Hematopoietic multipotent progenitor cell treated with erythropoietin and hydrocortisone succinate and interleukin-3 and kit ligand, for 15 days (in vitro differentiated cells): ENCODE measurements around the gene CTSO.
"Not testable (repeated sequence)": the region's sequence is repeated elsewhere in the genome, so short reads cannot be mapped to it uniquely, and the experiment has no call there.

Experiments used
- DNase-seq: peaks from one replicate; pipeline ENCODE4 v3.0.0-alpha.2; 2015; ENCODE audit warnings: low spot score

The CTSO gene

DNA sequence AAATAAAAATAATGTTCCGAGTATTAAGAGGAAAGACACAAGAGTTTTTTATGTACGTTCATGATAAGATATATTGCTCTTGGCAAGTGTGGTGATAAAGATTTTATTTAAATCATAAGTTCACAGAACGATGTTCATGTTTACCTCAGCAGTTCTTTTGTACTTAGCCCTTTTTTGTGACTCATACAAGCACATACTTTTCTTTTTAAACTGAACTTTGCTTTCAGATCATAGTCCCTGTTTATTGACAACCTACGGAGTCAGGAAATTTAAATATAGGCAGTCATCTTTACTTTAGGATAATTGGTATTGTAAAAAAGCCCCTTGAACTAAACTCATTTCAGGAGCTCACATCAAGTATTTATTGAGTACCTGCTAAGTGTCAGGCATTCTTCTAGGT, 1.3 kb upstream of the CTSO start:
- DNase-seq = no peak

GRCh38 chr4:155954118-155954685, 536 bp upstream of the CTSO start:
- DNase-seq = no peak

- DNase-seq = no peak
These were observed 1.2 kb downstream of the CTSO start for GRCh38 chr4:155952501-155952901.

DNA sequence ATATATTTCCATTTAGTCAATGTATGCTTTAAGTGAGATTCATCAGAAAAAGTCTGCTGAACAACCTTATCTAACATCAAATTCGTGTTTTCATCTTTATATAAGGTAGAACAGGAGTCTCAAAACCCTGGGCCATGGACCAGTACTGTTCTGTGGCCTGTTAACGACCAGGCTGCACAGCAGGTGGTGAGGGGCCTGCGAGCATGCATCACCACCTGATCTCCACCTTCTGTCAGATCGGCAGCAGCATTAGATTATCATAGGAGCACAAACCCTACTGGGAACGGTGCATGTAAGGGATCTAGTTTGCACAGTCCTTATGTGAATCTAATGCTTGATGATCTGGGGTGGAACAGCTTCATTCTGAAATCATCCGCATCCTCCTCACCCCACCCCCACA, 3.2 kb downstream of the CTSO start:
- no peak for DNase-seq

DNA sequence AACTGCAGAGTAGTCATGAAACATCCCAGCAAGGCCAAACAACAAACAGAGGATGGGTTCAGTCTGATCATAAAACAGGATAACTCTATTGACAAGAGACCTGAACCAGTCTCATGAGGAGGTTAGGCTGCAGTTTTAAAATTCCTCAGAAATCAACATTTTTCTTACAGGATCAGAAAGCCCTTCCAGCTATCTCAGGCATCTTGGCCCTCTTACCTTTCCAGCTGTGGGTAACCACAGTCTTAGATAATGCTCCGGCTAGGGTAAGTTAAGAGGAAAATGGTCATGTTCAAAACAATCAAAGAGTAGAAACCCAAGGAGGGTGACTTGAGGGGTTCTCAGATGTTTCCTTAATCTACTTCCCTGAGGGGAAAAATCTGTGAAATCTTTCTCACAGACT, 5.1 kb downstream of the CTSO start:
- no peak for DNase-seq

DNA sequence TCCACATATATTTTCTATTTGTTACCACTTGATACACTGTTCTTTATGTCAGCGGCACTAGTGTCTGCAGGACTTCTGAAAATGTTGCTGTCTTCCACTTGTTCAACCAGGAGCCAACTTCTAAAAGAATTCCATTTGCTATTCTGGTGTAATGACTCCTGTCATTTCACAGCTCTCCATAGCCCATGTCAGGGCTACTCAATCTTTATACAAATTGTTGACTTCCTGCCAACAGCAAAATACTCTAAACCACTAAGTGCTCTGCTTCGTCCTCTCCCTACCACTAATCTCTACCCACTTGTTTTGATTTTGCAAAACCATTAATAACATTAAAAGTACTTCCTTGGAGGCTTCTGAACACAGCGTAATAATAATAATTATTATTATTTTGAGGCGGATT, 7.2 kb downstream of the CTSO start:
- no peak for DNase-seq

DNA sequence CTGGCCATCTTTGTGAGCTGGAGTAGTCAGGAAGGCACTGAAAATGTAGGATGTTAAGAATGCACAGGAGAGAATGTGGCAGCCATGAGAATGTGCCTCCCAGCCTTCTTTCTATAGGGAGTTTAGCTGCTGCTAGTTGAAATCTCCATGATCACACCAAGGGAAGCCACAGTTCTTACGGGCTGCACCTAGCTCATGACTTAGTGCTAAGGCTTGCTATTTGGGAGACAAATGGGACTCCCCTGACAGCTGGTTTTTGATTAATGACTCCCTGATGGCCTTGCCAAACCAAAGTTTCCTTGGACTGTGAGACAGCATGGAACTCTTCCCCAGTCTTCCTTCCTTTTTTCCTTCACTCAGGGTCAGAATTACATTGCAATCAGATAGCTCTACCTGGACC, 9.2 kb downstream of the CTSO start:
- DNase-seq = no peak

DNA sequence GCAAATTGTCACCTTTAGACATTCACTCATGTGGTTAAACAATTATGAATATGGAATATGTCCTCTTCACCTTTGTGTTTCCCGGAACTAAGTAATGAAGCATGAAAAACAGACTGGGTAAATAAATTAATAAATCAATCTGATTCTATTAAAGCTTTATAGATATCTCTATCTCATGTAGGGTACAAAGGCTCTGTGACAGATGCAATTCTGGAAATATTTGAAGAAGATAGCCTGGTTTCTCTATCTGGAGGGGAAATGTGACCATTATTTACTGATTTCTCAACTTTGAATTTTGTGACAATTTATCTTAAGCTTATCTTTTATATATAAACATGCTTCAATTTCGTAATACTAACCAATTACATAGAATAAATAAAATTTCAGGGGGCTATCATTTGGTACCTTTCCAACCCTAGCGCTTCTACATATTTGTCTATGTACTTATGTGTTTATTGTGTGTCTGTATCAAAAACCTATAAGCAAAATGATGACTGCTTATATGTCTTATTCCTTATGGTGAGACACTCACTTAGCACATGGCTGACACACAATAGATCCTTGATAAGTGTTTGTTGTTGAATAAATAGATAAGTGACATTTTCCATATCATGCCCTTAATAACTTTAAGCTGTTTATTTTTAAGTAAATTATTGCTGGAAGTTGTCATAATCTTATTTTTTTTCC, 9.9 kb downstream of the CTSO start:
- DNase-seq = no peak

DNA sequence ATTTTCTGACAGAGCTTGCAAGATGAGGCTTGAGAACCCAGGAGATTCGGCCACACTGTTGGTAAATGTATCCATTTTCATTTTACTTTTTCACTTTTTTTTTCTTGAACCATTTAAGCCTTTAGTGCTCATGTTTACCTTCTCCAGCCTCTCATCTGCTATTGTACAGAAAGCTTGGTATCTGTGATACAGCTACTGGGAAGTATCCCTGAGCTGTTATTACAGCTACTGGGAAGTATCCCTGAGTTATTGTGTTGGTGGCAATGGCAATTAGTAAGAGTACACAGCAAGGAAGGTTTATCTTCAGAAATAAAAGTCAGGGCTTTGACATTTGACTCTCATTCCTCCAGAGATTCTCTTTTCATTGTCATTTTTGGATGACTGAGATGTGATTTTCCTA, 11.8 kb downstream of the CTSO start:
- DNase-seq = no peak

- no peak for DNase-seq
These were observed 12.4 kb downstream of the CTSO start for GRCh38 chr4:155941085-155941790.

- no peak for DNase-seq
These were observed 18.2 kb downstream of the CTSO start for GRCh38 chr4:155935389-155935986.

- DNase-seq = not testable (repeated sequence)
These were observed 19.0 kb downstream of the CTSO start for GRCh38 chr4:155934634-155935033.

- no peak for DNase-seq
These were observed 22.0 kb downstream of the CTSO start for GRCh38 chr4:155931634-155932033.

- no peak for DNase-seq
These were observed 23.3 kb downstream of the CTSO start for GRCh38 chr4:155930330-155930729.

GRCh38 chr4:155929833-155930232, 23.8 kb downstream of the CTSO start:
- DNase-seq = no peak

DNA sequence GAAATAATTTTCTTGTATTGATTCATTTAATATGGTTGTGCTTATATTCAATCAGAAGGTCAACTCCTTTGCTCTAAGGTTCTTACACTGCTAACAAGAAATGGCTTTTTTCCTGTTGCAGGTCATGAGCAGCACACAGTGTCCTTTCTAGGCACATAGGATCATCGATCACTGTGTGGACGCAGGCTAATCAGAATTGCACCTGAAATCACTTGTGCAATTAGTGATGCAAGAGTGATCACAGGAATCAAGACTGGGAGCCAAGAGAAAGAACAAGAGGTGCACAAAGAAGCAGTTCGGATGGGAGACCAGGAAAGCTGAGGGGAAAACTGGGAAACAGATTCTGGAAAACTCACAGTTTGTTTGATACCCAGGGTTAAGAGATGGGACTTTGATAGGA, 29.0 kb downstream of the CTSO start:
- no peak for DNase-seq

- no peak for DNase-seq
These were observed 32.1 kb downstream of the CTSO start for GRCh38 chr4:155921597-155921996.

DNA sequence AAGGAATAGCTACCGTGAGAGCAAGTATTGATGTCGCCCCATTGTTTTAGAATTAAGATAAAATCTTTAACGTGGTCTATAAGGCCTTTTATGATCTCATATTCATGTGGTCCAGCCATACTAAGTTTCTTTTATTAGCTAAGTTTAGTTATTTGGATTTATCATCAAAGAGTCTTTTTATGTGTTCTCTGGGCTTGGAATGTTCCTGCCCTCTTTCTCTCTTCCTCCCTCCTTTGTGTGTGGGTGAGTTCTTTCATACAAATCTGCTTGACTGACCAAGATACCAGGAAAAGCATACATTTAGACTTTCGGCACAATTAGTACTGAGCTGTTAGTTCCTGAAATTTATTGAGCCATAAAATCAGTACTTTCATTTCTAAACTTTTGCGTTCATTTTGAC, 38.9 kb downstream of the CTSO start:
- DNase-seq = no peak

- no peak for DNase-seq
These were observed 41.8 kb downstream of the CTSO start for GRCh38 chr4:155911905-155912304.

GRCh38 chr4:155909615-155910226, 43.9 kb downstream of the CTSO start:
- DNase-seq = no peak

DNA sequence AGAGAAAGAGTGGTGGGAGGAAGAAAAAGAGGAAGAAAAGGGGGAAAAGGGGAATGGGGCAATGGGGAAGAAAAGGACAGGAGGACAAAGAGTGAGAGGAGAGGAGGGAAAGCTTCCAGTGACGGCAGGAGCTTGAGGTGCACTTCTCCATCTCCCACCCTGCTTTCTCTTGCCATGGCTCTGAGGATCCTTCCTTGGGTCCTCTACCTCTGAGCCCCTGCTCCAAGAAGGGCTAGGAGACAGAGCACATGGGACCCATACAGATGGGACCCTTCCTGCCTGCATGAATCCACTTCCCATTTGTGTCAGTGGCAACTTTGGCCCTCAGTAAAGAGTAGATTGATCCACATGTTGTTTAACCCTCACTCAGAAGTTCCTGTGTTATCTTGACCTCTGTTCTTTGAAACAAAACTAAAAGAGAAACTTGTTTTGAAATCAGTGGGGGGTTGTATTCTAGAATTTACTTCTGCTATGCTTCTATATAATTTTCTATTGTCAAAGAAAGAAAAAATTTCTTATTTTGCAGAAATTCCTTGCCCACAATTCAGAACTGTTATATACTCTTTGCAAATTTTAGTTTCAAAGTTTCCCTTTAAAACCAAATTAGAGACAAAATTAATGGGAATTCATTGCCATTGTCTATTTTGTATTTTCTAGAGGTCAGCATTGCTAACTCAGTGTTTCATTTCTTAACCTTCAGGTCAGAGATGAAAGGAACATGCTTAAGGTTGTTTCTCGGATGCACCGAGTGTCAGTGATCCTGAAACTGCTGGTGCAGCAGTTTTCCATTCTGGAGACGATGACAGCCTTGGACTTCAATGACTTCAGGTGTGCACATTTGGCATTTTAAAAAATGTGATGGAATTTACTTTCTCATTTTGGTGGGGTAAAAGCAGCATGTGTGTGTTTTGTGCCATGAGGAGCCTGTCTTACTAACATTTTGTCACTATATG, 45.2 kb downstream of the CTSO start:
- DNase-seq = no peak

- no peak for DNase-seq
These were observed 46.1 kb downstream of the CTSO start for GRCh38 chr4:155907556-155907955.
